ENCODE data around the gene UROC1. TPM values are rescaled to one million over a fixed set of nuclear protein-coding genes. Genes with fewer than 3 reads are reported as not detected.

Gene UROC1
- total and polyA plus RNA-seq, 2 experiments from 2014 or later, result not detected

GRCh38 chr3:126467611-126467955 is 50.0 kb downstream of the UROC1 start:
- DNase-seq (ENCODE audit: low spot score) (no peak), ATAC-seq (no peak)
- H3K4me3 Mint-ChIP-seq, result no peak overlapping the region
- H3K4me1 ChIP-seq (ENCODE audit: insufficient read depth), result 0 out of 2 replicates have a peak, but pooled peaks cover 2% of the 10 kb centered on the region
- peaks cover 54% of the 10 kb centered on the region for H3K36me3 ChIP-seq (ENCODE audit: insufficient read depth)
- H2AFZ ChIP-seq, result no peak overlapping the region
- H3K79me2 ChIP-seq (replicated peaks; ENCODE audit: insufficient read depth), result peaks cover 60% of the 10 kb centered on the region
- no peak overlapping the region for H3K27ac ChIP-seq (ENCODE audit: low read depth)
- no peaks in the 10 kb centered on the region for H3K9me3 Mint-ChIP-seq
- H3K27me3 ChIP-seq (ENCODE audit: insufficient read depth), result no peaks in the 10 kb centered on the region
- H3K36me3 Mint-ChIP-seq (ENCODE audit: low read depth), result peaks cover 82% of the 10 kb centered on the region
- peaks cover 45% of the 10 kb centered on the region for H4K20me1 ChIP-seq (replicated peaks; ENCODE audit: insufficient read depth)
- peaks cover 6% of the 10 kb centered on the region; the same call in 2 of the 3 replicates for H3K4me1 Mint-ChIP-seq
- no peak overlapping the region for H3K27ac Mint-ChIP-seq
- no peaks in the 10 kb centered on the region for H3K9me2 ChIP-seq (ENCODE audit: insufficient read depth)
- H3K4me2 ChIP-seq, result no peak overlapping the region
- H3K4me3 ChIP-seq, result no peak overlapping the region
- TF ChIP-seq POLR2AphosphoS5 (IDR thresholded peaks at IDR 0.05; ENCODE audit: low read depth) (no peak), EZH2phosphoT487 (IDR thresholded peaks at IDR 0.05; ENCODE audit: unreplicated experiment) (no peak), NANOG (IDR thresholded peaks at IDR 0.05; ENCODE audit: borderline replicate concordance) (no peak), ZNF462 (CRISPR knock-in tag; IDR thresholded peaks at IDR 0.05) (no peak), EZH2 (IDR thresholded peaks at IDR 0.05; ENCODE audit: low read depth, unreplicated experiment) (no peak), CTCF (conservative IDR thresholded peaks at IDR 0.05; ENCODE audit: low read depth in 2 of 2) (no peak), STAT1 (IDR thresholded peaks at IDR 0.05; ENCODE audit: unreplicated experiment) (no peak), JUNB (IDR thresholded peaks at IDR 0.05; ENCODE audit: unreplicated experiment) (no peak), ZNF114 (CRISPR knock-in tag; IDR thresholded peaks at IDR 0.05) (no peak), REST (IDR thresholded peaks at IDR 0.05; ENCODE audit: unreplicated experiment) (no peak), ZNF331 (CRISPR knock-in tag; IDR thresholded peaks at IDR 0.05; ENCODE audit: low read depth) (no peak), ETS1 (IDR thresholded peaks at IDR 0.05) (no peak), CREB1 (CRISPR knock-in tag; IDR thresholded peaks at IDR 0.05; ENCODE audit: low read depth) (no peak)
- peaks cover 6% of the 10 kb centered on the region for H3K27me3 Mint-ChIP-seq (ENCODE audit: insufficient read depth, low read depth, poor library complexity)
- no peaks in the 10 kb centered on the region for H3F3A ChIP-seq (replicated peaks; ENCODE audit: low read depth)
